Femur (tissue), 1 donor: ENCODE measurements around the gene ZSCAN21.
A peak's percentile ranks its signal among the peaks of the same experiment; 100 is the strongest.

ENCODE experiments used
- DNase-seq: peaks from one replicate; pipeline ENCODE4 v3.0.0-alpha.2; 2017

The ZSCAN21 gene

DNA sequence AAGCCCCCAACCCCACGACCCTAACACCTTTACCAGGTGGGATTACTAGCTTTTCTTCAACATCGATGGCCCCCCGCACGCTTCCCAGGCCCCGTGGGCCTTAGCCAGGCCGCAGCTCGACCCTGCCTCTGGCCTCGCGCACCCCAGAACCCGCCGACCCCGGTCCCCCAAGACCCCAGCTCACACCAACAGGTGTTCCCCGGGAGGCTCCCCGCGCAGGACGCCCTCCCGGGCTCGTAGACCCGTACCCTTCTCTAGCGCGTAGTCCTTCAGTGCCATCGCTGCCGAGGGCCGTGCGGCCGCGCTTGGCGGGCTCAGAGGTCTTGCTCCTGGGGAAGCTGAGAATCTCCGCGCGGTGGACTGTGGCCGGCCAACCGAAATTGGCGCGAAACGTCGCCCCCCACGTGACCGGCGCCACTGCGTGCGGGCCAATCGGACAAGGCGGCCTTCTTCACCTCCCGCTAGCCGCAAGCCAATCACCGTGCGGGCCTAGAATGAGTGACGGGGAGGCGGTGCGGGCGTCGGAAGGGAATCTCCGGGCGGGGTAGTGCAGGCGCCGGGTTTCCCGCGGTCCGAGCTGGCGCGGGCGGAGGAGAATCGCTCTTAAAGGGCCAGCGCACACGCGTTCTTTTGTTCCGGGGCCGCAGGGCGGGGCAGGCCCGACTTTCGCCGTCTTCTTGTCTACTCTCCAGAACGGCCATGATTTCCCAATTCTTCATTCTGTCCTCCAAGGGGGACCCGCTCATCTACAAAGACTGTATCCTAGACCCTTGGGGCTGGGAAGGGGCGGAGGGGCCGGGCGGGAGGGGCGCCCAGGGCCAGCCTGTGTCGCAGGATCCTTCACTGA, 51.7 kb downstream of the ZSCAN21 start, which contains the start of the genes AP4M1 and MCM7:
Gene AP4M1 (plus strand): TSS at position 628 of the 847 bp plus-strand sequence. CDS start 72 bp downstream, at position 700.
Gene MCM7 (minus strand): TSS at position 382 of the 847 bp plus-strand sequence. CDS start 103 bp downstream, at position 279.
- peak; percentile 99 for DNase-seq

GRCh38 chr7:100102950-100103840, 53.6 kb downstream of the ZSCAN21 start:
- no peak for DNase-seq

- no peak for DNase-seq
Measured at GRCh38 chr7:100105534-100105933, 56.0 kb downstream of the ZSCAN21 start.

- no peak for DNase-seq
Measured at GRCh38 chr7:100106633-100107032, 57.1 kb downstream of the ZSCAN21 start.

DNA sequence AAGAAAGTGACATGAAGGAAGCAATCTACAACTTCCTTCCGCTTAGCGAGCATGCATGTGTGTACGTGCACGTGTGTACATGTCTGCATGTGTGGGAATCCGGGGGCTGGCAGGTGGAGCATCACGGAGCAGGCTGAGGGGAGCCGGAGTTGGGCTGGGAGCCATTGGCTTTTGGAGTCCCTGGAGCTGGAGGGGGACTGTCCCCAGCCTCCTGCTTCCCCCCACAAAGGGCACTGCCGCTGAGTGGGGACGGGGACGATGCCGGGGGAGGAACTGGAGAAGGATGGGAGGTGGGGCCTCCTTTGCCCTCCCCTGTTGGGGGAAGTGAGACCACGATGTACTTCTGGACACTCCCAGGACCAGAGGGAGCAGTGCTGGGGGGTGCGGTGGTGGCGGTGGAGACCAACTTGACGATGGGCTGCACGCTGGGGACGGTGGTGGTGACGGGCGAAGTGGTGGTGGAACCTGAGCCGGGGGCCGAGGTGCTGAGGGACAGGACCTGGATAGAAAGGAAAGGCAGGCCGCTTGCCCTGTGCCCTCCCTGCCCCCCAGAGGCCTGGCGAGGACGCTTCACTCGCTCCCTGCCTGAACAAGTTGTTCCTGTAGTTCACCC, 57.7 kb downstream of the ZSCAN21 start:
- no peak for DNase-seq

- DNase-seq, result no peak
Measured at GRCh38 chr7:100107890-100108289, 58.3 kb downstream of the ZSCAN21 start.

GRCh38 chr7:100109521-100110163, 60.1 kb downstream of the ZSCAN21 start:
- DNase-seq, result no peak

- no peak for DNase-seq
Measured at GRCh38 chr7:100111156-100111555, 61.6 kb downstream of the ZSCAN21 start.

DNA sequence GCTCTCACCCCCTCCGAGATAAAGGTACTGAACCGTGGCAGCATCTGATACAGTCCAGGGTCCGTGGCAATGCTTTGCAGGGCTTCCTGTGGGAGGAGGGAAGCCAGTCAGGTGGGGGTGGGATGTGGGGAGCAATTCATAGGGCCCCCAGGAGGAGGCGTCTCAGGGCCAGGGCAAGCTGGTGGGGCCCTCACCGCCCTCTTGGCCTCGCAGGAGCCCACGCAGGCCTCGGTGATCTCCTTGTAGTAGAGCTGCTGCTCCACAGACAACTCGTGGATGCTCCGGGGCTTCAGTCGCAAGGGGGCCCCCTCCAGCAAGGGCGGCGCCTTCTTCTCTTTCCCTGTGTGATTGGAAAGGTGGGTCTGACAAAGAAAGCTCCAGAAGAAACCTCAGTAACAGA, 62.3 kb downstream of the ZSCAN21 start:
- DNase-seq, result no peak
